HepG2 (cell line): ENCODE data around the gene SCYGR8. TPM values are rescaled to one million over a fixed set of nuclear protein-coding genes. Genes with fewer than 3 reads are reported as not detected.
A peak's percentile ranks its signal among the peaks of the same experiment; 100 is the strongest.

Experiments used
- CREB1 ChIP-seq, 2 experiments: fragments of 450-650 bp in 1 of 2; IDR thresholded peaks; 2 replicates each; pipeline ENCODE4 v1.6.1; 2016 to 2017; ENCODE audit warnings: control low read depth in 1 of 2, mild to moderate bottlenecking in 1 of 2, missing compliant biosample characterization in 1 of 2, missing genetic modification characterization in 1 of 2
- ERF ChIP-seq: IDR thresholded peaks from 2 replicates; pipeline ENCODE4 v1.6.1; 2018; ENCODE audit warnings: missing biosample characterization, missing genetic modification reagents
- FOXP1 ChIP-seq, 2 experiments: fragments of 450-650 bp in 1 of 2; IDR thresholded peaks; 2 replicates each; pipeline ENCODE4 v1.6.1; 2017 to 2018; ENCODE audit warnings: antibody characterized with exemption in 1 of 2
- FOXP4 ChIP-seq: sonication (generic); formaldehyde crosslinking; IDR thresholded peaks from 2 replicates; pipeline ENCODE4 v1.4.0; 2020; ENCODE audit warnings: missing genetic modification reagents
- GABPA ChIP-seq, 2 experiments: IDR thresholded peaks; 2 replicates each; pipeline ENCODE4 v1.6.1; 2011 to 2016; ENCODE audit warnings: low read depth in 2 of 2, low read length in 1 of 2, missing biosample characterization in 1 of 2, missing genetic modification characterization in 1 of 2
- HMG20A ChIP-seq: IDR thresholded peaks from 2 replicates; pipeline ENCODE4 v1.6.1; 2016; ENCODE audit warnings: borderline replicate concordance
- HNF1A ChIP-seq, 2 experiments: sonication (generic) in 1 of 2; formaldehyde crosslinking in 1 of 2; IDR thresholded peaks; 2 replicates each; pipeline versions ENCODE4 v1.4.0 to v1.6.1; 2016 to 2020; ENCODE audit warnings: borderline replicate concordance in 1 of 2, low read depth in 1 of 2, mild to moderate bottlenecking in 1 of 2, missing genetic modification reagents in 1 of 2
- KDM4B ChIP-seq: sonication (generic); formaldehyde crosslinking; IDR thresholded peaks from 2 replicates; pipeline ENCODE4 v1.4.0; 2020; ENCODE audit warnings: missing genetic modification reagents
- MIER2 ChIP-seq: IDR thresholded peaks from 2 replicates; pipeline ENCODE4 v1.6.1; 2016; ENCODE audit warnings: missing biosample characterization, missing genetic modification reagents
- NCOA2 ChIP-seq: sonication (generic); formaldehyde crosslinking; IDR thresholded peaks from 2 replicates; pipeline ENCODE4 v1.8.0; 2022; ENCODE audit warnings: inconsistent platforms
- NCOR1 ChIP-seq: fragments of 200-600 bp; sonication (generic); IDR thresholded peaks from 2 replicates; pipeline ENCODE4 v1.7.0; 2017; ENCODE audit warnings: antibody characterized with exemption, low read length, borderline replicate concordance
- PHF21A ChIP-seq: sonication (generic); formaldehyde crosslinking; IDR thresholded peaks from 2 replicates; pipeline ENCODE4 v1.5.0; 2020; ENCODE audit warnings: mild to moderate bottlenecking, missing genetic modification reagents
- RARA ChIP-seq: IDR thresholded peaks from 2 replicates; pipeline ENCODE4 v1.6.1; 2016; ENCODE audit warnings: missing genetic modification reagents, missing compliant biosample characterization
- REPIN1 ChIP-seq: sonication (generic); formaldehyde crosslinking; IDR thresholded peaks from 2 replicates; pipeline ENCODE4 v1.8.0; 2022; ENCODE audit warnings: missing genetic modification reagents, low read depth, mild to moderate bottlenecking, borderline replicate concordance
- SALL1 ChIP-seq: sonication (generic); formaldehyde crosslinking; IDR thresholded peaks from 2 replicates; pipeline ENCODE4 v1.8.0; 2022; ENCODE audit warnings: mild to moderate bottlenecking, missing genetic modification reagents
- SOX5 ChIP-seq: IDR thresholded peaks from 2 replicates; pipeline ENCODE4 v1.6.1; 2016; ENCODE audit warnings: borderline replicate concordance
- ZMYM3 ChIP-seq: sonication (generic); formaldehyde crosslinking; IDR thresholded peaks from 2 replicates; pipeline ENCODE4 v1.5.1; 2020; ENCODE audit warnings: mild to moderate bottlenecking, missing genetic modification reagents
- ZNF468 ChIP-seq: sonication (generic); formaldehyde crosslinking; IDR thresholded peaks from 2 replicates; pipeline ENCODE4 v1.8.0; 2022; ENCODE audit warnings: mild to moderate bottlenecking, moderate library complexity, missing genetic modification reagents
- ZNF614 ChIP-seq: IDR thresholded peaks from 2 replicates; pipeline ENCODE4 v1.6.1; 2018; ENCODE audit warnings: missing biosample characterization, missing genetic modification reagents, inconsistent platforms, borderline replicate concordance
- ZNF644 ChIP-seq: IDR thresholded peaks from 2 replicates; pipeline ENCODE4 v1.6.1; 2016; ENCODE audit warnings: low read depth
- polyA plus RNA-seq, 8 experiments: library from polyadenylated mRNA; depleted of rRNA in 3 of 8; stranded (reverse) in 7 of 8; unstranded in 1 of 8; fragments of >200 nt; fragmentation: Illumina TruSeq in 4 of 8; extraction: Trizol in 4 of 8; gene quantifications; 2 replicates each; pipeline versions ENCODE4 v1.2.1 to v1.2.3, GENCODE V29; 2011 to 2016; ENCODE audit warnings: low read depth in 4 of 8, missing spikeins in 1 of 8, mixed read lengths in 1 of 8; ENCODE audit not compliant: insufficient read depth in 1 of 8
- total RNA-seq, 5 experiments: library from RNA; depleted of rRNA; stranded (reverse); fragments of >200 nt; fragmentation: Illumina TruSeq; extraction: Trizol; gene quantifications; 2 replicates each; pipeline ENCODE4 v1.2.3, GENCODE V29; 2016; ENCODE audit warnings: low read depth in 1 of 5
- TF ChIP-seq, protein P1 (sequence below): IDR thresholded peaks from 2 replicates; pipeline ENCODE4 v1.6.1; 2012; ENCODE audit warnings: low read depth, low read length, improper control_type of control experiment

Gene SCYGR8
- total and polyA plus RNA-seq, 2 of the 13 experiments (the other 11 are each of a cell fraction or from before 2014, with no cell fraction given) = not detected

DNA sequence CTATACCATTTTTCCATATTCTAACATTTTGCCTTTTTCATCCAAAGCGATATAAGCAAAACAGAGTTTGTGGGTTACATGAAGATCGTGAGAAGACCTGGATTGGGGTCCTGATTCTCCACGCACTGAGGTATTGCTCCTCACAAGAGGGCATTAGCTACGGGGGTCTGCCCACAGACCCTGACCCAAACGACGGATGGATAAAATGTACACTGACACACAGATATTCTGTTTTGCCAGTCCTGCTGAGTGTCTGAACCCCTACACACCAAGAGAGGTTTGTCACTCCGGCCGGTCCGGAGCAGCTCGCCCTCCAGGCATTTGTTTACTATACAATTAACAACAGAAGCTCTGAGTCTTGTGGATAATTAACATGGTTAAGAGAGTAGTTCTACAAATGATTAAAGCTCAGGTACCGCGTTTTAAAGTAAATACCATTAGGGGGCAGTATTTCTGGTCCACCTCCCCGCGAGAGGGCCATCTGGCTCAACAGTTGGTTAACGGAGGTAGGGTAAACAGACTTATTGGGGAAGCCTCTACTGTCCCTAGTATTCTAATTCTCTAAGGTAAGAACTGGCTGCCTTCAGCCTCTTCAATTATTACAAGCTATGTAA is 28.4 kb downstream of the SCYGR8 start (continued):
- TF ChIP-seq NCOA2 (CRISPR knock-in tag) (peak; percentile 37; the same call in 1 of the 2 replicates), CREB1 (IDR thresholded peaks at IDR 0.05) (no peak), CREB1 (CRISPR knock-in tag; IDR thresholded peaks at IDR 0.05) (peak; percentile 19; the same call in 1 of the 2 replicates), REPIN1 (CRISPR knock-in tag) (peak; percentile 29; the same call in 1 of the 2 replicates), ZNF644 (CRISPR knock-in tag) (0 out of 2 replicates have a peak, but pooled peaks have one; percentile 23), KDM4B (CRISPR knock-in tag) (no peak), ERF (CRISPR knock-in tag) (peak; percentile 61; the same call in 1 of the 2 replicates), RARA (peak; percentile 9; the same call in 1 of the 2 replicates), SOX5 (CRISPR knock-in tag) (peak; percentile 40; the same call in 1 of the 2 replicates), GABPA (IDR thresholded peaks at IDR 0.05; ENCODE audit: low read depth, low read length) (no peak), GABPA (CRISPR knock-in tag; IDR thresholded peaks at IDR 0.05; ENCODE audit: low read depth) (0 out of 2 replicates have a peak, but pooled peaks have one; percentile 9), MIER2 (0 out of 2 replicates have a peak, but pooled peaks have one; percentile 33), ZNF468 (CRISPR knock-in tag) (no peak), FOXP1 (IDR thresholded peaks at IDR 0.05) (no peak), FOXP1 (CRISPR knock-in tag; IDR thresholded peaks at IDR 0.05) (peak; percentile 59; the same call in 1 of the 2 replicates), PHF21A (CRISPR knock-in tag) (0 out of 2 replicates have a peak, but pooled peaks have one; percentile 36), HMG20A (peak; percentile 26; the same call in 1 of the 2 replicates), ZNF614 (CRISPR knock-in tag) (0 out of 2 replicates have a peak, but pooled peaks have one; percentile 33), NCOR1 (0 out of 2 replicates have a peak, but pooled peaks have one; percentile 22), SALL1 (CRISPR knock-in tag) (0 out of 2 replicates have a peak, but pooled peaks have one; percentile 14), FOXP4 (peak; percentile 63), ZMYM3 (CRISPR knock-in tag) (0 out of 2 replicates have a peak, but pooled peaks have one; percentile 31), HNF1A (IDR thresholded peaks at IDR 0.05; ENCODE audit: low read depth) (peak; percentile 30; the same call in 1 of the 2 replicates), HNF1A (CRISPR knock-in tag; IDR thresholded peaks at IDR 0.05; ENCODE audit: borderline replicate concordance) (no peak)
- TF ChIP-seq, protein P1, sequence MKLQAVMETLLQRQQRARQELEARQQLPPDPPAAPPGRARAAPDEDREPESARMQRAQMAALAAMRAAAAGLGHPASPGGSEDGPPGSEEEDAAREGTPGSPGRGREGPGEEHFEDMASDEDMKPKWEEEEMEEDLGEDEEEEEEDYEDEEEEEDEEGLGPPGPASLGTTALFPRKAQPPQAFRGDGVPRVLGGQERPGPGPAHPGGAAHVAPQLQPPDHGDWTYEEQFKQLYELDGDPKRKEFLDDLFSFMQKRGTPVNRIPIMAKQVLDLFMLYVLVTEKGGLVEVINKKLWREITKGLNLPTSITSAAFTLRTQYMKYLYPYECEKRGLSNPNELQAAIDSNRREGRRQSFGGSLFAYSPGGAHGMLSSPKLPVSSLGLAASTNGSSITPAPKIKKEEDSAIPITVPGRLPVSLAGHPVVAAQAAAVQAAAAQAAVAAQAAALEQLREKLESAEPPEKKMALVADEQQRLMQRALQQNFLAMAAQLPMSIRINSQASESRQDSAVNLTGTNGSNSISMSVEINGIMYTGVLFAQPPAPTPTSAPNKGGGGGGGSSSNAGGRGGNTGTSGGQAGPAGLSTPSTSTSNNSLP = peak; percentile 66
